NCI-H774 (cell line): ENCODE results near the gene SERPINB2.

Experiments
- DNase-seq: peaks from one replicate; lab custom pipeline; 2025; lab: John Stamatoyannopoulos, UW

The SERPINB2 gene, protein sequence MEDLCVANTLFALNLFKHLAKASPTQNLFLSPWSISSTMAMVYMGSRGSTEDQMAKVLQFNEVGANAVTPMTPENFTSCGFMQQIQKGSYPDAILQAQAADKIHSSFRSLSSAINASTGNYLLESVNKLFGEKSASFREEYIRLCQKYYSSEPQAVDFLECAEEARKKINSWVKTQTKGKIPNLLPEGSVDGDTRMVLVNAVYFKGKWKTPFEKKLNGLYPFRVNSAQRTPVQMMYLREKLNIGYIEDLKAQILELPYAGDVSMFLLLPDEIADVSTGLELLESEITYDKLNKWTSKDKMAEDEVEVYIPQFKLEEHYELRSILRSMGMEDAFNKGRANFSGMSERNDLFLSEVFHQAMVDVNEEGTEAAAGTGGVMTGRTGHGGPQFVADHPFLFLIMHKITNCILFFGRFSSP

GRCh38 chr18:63887424-63887823 lies at the start of gene SERPINB2:
SERPINB2 (plus strand) TSS chr18:63887705; CDS start chr18:63891445, 3,740 bp downstream.
- DNase-seq: no peak

GRCh38 chr18:63843008-63843407 lies 44.5 kb upstream of the SERPINB2 start:
- no peak for DNase-seq

GRCh38 chr18:63844254-63844653 lies 43.3 kb upstream of the SERPINB2 start:
- no peak for DNase-seq

GRCh38 chr18:63848159-63848558 lies 39.3 kb upstream of the SERPINB2 start:
- DNase-seq: peak; percentile 48

DNA sequence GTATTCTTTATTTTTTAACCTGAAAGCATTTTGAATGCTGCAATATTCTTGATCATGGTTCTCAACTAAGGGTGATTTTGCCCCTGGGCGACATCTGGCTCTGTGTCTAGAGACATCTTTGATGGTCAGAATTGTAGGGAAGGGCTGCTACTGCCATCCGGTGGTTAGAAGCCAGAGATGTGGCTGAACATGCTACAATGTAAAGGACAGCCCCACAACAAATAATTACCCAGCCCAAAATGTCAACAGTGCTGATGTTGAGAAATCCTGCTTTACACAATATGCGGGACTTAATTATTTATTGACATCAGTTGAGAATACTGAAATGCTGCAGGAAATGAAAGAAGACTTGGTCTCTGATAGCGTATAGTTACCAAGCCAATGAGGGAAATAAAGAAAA lies 37.5 kb upstream of the SERPINB2 start:
- DNase-seq: peak; percentile 66

GRCh38 chr18:63850636-63851035 lies 36.9 kb upstream of the SERPINB2 start:
- no peak for DNase-seq

GRCh38 chr18:63858456-63858855 lies 29.0 kb upstream of the SERPINB2 start:
- DNase-seq: no peak

DNA sequence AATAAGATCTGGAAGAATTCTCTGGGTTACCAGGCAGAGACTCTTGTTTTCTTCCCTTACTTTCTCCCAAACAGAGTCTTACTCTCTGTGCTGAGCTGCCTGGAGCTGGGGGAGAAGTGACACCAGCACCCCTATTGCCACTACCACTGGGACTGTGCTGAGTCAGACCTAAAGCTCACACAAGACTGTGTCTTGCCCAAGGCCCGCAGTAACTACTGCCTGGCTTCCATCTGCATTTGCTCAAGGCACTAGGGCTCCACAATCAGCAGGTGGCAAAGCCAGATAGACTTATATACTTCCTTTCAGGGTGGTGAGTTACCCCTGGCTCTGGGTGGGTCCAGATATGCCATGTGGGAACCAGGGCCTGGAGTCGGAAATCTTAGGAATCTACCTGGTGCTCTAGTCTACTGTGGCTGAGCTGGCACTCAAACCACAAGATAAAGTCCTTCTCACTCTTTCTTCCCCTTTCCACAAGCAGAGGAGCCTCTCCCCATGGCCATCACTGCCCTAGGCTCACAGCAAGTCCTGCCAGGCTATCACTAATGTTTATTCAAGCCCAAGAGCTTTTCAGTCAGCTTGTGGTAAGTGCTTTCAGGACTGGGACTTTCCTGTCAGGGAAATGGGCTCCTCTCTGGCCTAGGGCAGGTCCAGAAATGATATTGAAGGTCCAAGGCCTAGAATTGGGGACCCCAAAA lies 27.6 kb upstream of the SERPINB2 start:
- DNase-seq: no peak

DNA sequence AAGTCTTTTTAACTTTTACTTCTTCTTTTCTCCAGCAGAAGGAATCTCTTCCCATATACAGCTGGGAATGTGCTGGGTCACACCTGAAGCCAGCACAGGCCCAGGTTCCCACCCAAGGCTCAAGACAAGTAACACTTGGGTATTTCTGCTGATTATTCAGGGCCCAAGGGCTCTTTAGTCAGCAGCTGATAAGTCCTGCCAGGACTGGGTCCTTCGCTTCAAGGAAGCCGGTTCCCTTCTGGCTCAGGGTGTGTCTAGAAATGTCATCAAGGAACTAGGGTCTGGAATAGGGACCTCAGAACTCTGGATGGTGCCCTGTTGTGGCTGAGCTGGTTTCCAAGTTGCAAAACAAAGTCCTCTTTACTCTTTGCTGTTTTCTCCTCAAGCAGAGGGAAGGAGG lies 27.0 kb upstream of the SERPINB2 start:
- DNase-seq: no peak

DNA sequence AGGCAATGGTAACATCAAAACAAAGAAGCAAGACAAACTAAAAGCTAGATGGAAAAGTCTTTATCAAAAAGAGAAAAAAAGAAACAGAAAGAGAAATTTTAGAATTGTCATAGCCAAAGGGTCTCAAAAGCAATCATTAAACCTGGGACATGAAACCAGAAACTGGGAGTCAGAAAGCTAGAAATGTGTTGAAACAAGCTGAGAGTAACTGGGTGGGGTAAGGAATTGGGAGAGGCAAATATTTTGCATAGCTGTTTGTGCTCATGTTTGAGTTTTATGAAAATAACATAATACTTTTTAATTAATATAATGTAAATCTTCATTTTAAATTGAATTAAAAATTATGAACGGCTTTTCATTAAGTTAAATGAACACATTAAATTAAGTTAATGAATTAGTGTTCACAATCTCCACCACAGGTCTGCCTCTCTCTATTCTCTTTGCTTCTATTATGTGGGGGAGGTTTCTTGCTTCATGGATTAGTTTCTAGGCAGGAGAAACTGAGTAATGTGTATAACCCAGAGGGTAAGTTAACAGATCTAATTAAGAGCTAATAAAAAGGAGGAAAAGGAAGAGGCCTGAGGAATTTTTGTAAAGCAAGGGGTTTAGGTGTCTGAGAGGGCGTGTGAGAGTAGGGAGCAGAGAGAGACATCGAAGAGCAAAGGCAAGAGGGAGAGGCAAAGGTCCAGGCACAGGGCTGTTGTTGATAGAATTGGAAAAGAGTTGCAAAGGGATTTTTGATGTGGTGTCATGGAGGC lies 20.0 kb upstream of the SERPINB2 start:
- DNase-seq: no peak

GRCh38 chr18:63868546-63868945 lies 19.0 kb upstream of the SERPINB2 start:
- no peak for DNase-seq

GRCh38 chr18:63869374-63869773 lies 18.1 kb upstream of the SERPINB2 start:
- DNase-seq: no peak

DNA sequence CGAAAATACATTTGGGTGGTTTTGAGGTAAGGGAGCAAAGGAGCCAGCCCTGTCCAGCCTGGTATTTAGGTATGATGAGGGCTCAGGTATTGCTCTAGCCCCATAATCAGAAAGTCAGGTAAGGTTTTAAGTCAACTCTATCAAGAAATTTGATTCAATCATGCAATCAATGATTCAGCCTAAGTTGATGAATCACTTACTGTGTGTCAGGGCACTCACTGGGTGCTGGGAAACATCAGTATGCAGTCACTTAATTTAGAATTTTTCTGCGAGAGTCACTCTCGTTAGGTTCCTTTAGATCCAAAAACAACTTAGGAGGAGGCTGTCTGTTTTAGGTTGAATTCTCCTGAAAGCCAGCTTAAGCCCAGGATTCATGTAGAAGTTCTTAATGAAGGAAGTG lies 17.7 kb upstream of the SERPINB2 start:
- DNase-seq: no peak

DNA sequence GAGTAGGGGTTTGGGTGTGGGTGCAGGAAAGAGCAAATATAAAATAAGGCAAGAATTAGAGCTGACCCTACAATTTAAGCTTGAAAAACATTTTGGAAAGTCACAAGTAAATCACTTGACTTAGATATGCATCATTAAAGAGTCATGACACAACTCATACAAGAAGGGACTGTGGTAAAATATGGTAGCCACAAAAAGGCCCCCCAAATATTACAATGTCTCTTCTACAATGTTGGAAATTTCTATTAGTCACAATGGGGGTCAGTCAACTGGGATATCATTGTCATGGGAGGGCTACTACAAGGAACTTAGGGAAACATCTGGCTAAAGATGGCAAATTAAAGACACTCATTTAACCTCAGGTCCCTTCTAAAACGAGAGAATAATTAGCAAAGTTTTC lies 15.7 kb upstream of the SERPINB2 start:
- DNase-seq: no peak

DNA sequence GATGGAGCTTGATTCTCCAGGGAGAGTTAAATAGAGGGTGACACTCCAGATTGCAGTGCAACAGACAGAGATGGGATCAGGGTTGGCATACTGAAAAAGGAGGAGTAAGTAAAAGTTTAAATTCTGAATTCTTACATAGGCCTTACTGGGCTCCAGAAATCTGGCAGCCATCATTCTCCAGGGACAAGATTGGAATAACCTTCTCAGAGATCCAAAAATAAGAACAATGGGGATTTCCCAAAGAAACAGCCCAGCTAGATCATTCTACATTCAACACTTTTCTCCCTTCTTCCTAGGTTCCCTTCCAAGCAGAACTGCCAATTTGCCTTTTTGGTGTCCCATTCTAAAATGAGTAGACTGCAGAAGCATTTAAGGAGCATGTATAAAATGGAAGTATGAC lies 14.9 kb upstream of the SERPINB2 start:
- no peak for DNase-seq

- DNase-seq: no peak
These were observed 9.2 kb upstream of the SERPINB2 start for GRCh38 chr18:63878343-63878742.

DNA sequence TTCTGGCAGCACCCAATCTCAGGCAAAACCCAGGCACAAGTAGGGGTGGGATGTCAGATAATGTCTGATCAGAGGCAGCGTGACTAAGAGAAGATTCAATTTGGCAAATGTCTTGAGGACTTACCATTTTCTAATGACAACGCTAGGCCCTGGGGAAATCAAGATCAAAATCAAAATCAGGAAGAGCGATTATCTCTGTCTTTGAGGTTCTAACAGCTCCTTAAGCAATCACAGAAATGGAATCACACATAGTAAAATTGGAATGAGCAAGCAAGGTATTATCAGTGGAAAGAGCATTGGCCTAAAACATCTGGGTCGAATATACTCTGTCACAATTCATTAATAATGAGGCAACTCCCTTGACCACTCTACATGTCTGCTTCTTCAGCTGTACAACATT lies 8.6 kb upstream of the SERPINB2 start:
- DNase-seq: no peak

DNA sequence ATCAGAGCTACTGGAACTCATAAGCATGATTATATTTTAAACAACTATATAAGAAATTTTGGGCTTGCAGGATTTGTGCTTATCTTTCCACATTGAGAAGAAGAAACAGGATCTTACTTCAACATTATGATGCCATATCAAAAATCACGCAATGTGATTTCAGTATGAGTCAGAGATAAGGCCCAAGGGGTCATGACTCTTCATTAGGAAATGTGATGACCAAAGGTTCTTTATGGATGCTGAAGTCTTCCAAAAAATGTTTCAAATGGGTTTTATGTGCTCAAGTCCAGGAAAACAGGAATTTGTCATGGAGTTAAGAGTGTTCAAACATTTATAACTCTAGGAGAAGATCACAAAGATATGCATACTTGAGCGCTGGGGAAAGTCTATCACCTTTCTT lies 7.8 kb upstream of the SERPINB2 start:
- no peak for DNase-seq

DNA sequence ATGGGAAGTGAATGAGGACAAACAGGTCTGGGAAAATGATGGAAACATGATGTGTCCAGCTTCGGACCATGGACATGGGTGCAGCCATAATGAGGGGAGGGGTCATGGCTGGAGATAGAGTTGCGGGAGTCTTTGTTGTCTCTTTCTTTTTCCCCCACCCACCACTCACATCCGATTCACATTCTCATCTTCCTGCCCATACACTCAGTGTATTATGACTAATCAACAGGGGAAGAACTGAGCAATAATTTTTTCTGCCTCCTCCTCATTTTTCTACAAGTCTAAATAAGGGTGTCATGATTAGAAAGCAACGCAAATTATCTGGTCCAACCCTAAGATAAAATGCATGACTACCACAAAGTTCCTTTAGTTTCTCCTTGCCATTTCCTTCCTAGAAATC lies 5.7 kb upstream of the SERPINB2 start:
- DNase-seq: no peak

DNA sequence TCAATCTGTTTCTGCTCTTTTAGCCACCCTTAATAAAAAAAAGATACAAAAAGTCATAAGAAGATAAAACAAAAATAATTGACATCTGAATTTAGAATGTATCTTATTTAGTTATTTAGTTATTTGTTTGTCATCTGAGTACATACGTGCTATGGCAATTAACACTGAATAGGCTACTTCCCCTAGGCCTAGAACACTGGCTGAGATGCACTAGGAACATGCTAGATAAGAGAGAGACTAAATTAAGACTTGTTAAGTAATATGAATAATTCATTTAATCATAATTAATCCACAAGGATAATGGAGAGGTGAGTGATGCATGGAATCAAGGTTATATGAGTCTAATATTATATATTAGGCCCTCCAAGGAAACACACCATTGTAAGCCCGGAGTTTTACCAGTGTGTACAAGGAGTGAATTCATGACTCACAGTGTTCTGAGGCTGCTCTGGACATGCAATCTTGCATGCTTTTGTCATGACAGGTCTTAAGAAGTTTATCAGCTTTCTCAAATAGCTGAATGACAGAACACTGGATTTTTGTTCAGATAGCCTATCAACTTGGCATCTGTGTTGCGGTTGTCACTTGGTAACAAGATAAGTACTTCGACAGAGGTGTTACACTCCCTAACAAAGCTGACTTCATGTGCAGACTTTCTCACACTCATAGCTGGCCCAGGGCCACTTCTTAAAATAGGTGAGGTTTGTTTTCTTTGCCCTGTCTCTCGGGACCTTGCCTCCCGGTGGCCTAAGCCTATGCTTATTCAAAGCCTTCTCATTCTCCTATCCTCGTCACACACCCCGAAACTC lies 5.0 kb upstream of the SERPINB2 start:
- no peak for DNase-seq

GRCh38 chr18:63883617-63884016 lies 3.9 kb upstream of the SERPINB2 start:
- DNase-seq: no peak
